T47D (cell line): ENCODE results near the gene CDKN2AIPNL.
"Not testable (repeated sequence)": the region's sequence is repeated elsewhere in the genome, so short reads cannot be mapped to it uniquely, and the experiment has no call there.

Source experiments
- DNase-seq, 2 experiments: peaks; one replicate each; pipeline versions ENCODE4 v3.0.0 to v3.0.0-alpha.2; 2011 to 2012; ENCODE audit warnings: low read depth in 1 of 2, low spot score in 1 of 2
- JUND ChIP-seq: IDR thresholded peaks from 2 replicates; pipeline ENCODE4 v1.6.1; 2012; ENCODE audit warnings: low read depth
- in situ Hi-C: cut with HindIII; loops from 2 replicates; pipeline ENCODE4 v1.10.0; 2016; ENCODE audit warnings: low sequenced_read_pairs, low pct_unique_long_range_greater_than_20kb

Gene CDKN2AIPNL

DNA sequence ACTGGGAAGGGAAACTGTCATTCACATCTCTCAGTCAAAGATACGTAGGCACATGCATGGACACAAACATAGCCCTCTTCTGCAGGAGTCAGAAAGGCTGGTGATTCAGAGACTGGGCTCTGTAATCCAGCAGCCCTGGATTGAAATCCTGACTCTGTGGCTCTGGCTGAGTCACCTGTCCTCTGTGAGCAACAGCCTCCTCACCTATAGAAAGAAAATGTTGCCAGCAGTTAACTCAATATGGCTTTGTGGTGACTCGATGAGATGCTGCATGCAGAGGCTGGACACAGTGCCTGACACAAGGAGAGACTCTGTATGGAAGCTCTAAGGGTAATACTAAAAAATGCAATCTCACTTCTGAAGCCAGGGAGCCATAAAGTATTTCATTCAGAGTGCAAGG, 23.9 kb upstream of the CDKN2AIPNL start:
- no peak for TF ChIP-seq JUND
- DNase-seq, result no peak
- in situ Hi-C loops, result no loop called here

- no peak for TF ChIP-seq JUND
- no peak for DNase-seq
- in situ Hi-C loops, result no loop called here
Observed at GRCh38 chr5:134432677-134433359, 21.1 kb upstream of the CDKN2AIPNL start.

GRCh38 chr5:134432174-134432573, 20.5 kb upstream of the CDKN2AIPNL start:
- in situ Hi-C loops, result no loop called here
- no peak for TF ChIP-seq JUND

GRCh38 chr5:134430001-134430569, 18.4 kb upstream of the CDKN2AIPNL start:
- DNase-seq, result no peak
- TF ChIP-seq JUND, result no peak
- in situ Hi-C loops, result no loop called here

More at GRCh38 chr5:134432174-134432573, 20.5 kb upstream of the CDKN2AIPNL start:
- DNase-seq, result no peak

GRCh38 chr5:134427540-134428041, 15.9 kb upstream of the CDKN2AIPNL start:
- no peak for DNase-seq
- no peak for TF ChIP-seq JUND

GRCh38 chr5:134426361-134426760, 14.7 kb upstream of the CDKN2AIPNL start:
- DNase-seq, result no peak
- no peak for TF ChIP-seq JUND
- in situ Hi-C loops, result no loop called here

More at GRCh38 chr5:134427540-134428041, 15.9 kb upstream of the CDKN2AIPNL start:
- in situ Hi-C loops, result no loop called here

DNA sequence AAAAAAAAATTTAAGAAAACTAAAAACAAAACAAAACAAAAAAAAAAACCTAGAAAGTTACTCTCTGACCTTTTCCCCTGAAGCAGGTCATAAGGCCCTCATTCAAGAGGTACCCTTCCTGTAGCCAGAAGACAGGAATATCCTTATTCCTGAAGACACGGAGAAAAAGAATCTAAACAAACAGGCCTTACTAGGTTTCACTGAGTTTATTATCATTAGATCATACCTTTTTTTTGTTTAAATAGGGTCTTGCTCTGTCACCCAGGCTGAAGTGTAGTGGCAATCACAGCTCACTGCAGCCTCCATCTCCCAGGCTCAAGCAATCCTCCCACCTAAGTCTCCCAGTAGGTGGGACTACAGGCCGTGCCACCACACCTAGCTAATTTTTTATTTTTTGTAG, 11.7 kb upstream of the CDKN2AIPNL start:
- DNase-seq, result peak in 1 of 2 experiments; percentile 36
- in situ Hi-C loops, result no loop called here
- no peak for TF ChIP-seq JUND

- in situ Hi-C loops, result no loop called here
- no peak for TF ChIP-seq JUND
- peak in 1 of 2 experiments; percentile 44 for DNase-seq
Observed at GRCh38 chr5:134422791-134423365, 11.2 kb upstream of the CDKN2AIPNL start.

DNA sequence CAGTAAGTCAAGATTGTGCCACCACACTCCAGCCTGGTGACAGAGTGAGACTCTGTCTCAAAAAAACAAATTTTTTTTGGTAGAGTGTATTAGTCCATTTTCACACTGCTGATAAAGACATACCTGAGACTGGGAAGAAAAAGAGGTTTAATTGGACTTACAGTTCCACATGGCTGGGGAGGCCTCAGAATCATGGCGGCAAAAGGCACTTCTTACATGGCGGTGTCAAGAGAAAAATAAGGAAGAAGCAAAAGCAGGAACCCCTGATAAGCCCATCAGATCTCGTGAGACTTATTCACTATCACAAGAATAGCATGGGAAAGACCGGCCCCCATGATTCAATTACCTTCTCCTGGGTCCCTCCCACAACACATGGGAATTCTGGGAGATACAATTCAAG, 9.4 kb upstream of the CDKN2AIPNL start:
- in situ Hi-C loops, result not testable (repeated sequence)

GRCh38 chr5:134420343-134420742, 8.7 kb upstream of the CDKN2AIPNL start:
- in situ Hi-C loops, result no loop called here
- no peak for TF ChIP-seq JUND
- no peak for DNase-seq

More for the DNA sequence above, 9.4 kb upstream of the CDKN2AIPNL start:
- not testable (repeated sequence) for DNase-seq

GRCh38 chr5:134418958-134419357, 7.3 kb upstream of the CDKN2AIPNL start:
- no peak for TF ChIP-seq JUND
- in situ Hi-C loops, result no loop called here
- no peak for DNase-seq

DNA sequence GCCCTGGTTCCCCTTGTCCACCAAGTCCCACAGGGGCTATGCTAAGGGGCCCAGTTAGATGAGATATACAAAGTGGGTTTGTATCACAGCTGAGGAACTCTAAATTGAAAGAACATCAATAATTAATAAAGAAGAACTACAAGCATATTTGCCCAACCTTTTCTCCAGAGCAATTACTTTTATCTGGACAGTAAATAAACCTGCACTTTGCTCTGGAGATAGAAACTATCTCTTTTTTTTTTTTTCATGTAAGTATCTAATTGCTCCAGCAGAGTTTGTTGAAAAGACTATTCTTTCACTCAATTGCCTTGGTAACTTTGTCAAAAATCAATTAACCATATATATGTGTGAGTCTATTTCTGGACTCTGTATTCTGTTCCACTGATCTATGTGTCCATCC, 6.0 kb upstream of the CDKN2AIPNL start:
- DNase-seq, result no peak
- in situ Hi-C loops, result no loop called here
- no peak for TF ChIP-seq JUND

DNA sequence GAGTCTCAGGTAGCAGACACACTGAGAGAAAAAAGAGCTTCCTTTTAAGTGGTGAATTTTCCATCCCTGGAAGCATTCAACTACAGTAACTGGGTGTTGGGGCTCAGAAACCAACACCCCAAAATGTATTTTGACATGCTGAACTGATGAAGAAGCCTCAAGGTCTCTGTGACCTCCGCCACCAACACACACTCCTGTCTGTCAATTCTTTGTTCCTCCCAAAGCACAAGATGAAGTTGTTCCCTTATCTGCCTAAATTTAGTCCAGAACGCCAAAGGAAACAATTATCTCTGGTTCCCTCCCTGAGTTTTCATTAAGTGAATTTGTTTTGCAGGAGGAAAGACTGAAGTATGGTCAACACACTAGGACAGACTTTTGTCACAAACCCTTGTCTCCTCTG, 1.4 kb upstream of the CDKN2AIPNL start:
- in situ Hi-C loops, result no loop called here
- no peak for DNase-seq

More for the DNA sequence above, 1.4 kb upstream of the CDKN2AIPNL start:
- TF ChIP-seq JUND, result no peak
